Vagina (tissue), 2 donors: ENCODE measurements around the gene ACTA2.

Experiments
- POLR2AphosphoS5 ChIP-seq, 2 donors: sonication (generic); formaldehyde crosslinking; IDR thresholded peaks; one replicate each; pipeline ENCODE4 v1.9.0; 2017; ENCODE audit warnings: antibody characterized with exemption in 2 of 2, mild to moderate bottlenecking in 2 of 2, low read depth in 1 of 2; ENCODE audit not compliant: insufficient read depth in 1 of 2
- TF ChIP-seq, protein P1 (sequence below), 3 experiments: fragments of 450-650 bp in 2 of 3; fragments of 200-600 bp in 1 of 3; sonication (generic) in 1 of 3; IDR thresholded peaks; one replicate each; pipeline ENCODE4 v1.5.1; 2017 to 2019; ENCODE audit warnings: antibody characterized with exemption in 3 of 3, mild to moderate bottlenecking in 2 of 3, moderate library complexity in 2 of 3

DNA sequence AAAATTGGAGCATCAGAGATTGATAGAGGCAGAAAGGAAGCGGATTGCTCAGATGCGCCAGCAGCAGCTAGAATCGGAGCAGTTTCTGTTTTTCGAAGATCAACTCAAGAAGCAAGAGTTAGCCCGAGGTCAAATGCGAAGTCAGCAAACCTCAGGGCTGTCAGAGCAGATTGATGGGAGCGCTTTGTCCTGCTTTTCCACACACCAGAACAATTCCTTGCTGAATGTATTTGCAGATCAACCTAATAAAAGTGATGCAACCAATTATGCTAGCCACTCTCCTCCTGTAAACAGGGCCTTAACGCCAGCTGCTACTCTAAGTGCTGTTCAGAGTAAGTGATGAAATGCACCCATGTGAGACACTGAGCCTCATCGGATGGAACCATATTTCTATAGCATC, 39.4 kb downstream of the ACTA2 start:
- TF ChIP-seq, protein P1, sequence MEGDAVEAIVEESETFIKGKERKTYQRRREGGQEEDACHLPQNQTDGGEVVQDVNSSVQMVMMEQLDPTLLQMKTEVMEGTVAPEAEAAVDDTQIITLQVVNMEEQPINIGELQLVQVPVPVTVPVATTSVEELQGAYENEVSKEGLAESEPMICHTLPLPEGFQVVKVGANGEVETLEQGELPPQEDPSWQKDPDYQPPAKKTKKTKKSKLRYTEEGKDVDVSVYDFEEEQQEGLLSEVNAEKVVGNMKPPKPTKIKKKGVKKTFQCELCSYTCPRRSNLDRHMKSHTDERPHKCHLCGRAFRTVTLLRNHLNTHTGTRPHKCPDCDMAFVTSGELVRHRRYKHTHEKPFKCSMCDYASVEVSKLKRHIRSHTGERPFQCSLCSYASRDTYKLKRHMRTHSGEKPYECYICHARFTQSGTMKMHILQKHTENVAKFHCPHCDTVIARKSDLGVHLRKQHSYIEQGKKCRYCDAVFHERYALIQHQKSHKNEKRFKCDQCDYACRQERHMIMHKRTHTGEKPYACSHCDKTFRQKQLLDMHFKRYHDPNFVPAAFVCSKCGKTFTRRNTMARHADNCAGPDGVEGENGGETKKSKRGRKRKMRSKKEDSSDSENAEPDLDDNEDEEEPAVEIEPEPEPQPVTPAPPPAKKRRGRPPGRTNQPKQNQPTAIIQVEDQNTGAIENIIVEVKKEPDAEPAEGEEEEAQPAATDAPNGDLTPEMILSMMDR (IDR thresholded peaks at IDR 0.05): no peak
- no peak for TF ChIP-seq POLR2AphosphoS5 (IDR thresholded peaks at IDR 0.05; ENCODE audit: insufficient read depth in 1 of 2, low read depth in 1 of 2)
